Measurements from ENCODE around the gene SLC35G6. TPM values are rescaled to one million over a fixed set of nuclear protein-coding genes. Genes with fewer than 3 reads are reported as not detected.

The SLC35G6 gene
- total RNA-seq, 4 donors from 2014 or later: not detected

DNA sequence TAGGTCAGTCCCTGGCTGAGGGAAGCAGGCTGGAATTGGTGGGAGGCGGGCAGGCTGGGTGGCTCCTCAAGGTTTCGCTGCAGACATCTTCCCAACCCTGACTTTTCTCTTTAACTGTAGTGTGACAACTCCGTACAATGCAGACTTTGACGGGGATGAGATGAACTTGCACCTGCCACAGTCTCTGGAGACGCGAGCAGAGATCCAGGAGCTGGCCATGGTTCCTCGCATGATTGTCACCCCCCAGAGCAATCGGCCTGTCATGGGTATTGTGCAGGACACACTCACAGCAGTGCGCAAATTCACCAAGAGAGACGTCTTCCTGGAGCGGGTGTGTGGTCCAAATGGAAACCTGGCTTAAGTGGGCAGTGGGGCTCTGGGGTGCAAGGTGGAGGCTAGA is 17.9 kb downstream of the SLC35G6 start:
- no peak for TF ChIP-seq POLR2A (IDR thresholded peaks at IDR 0.05)
- TF ChIP-seq, protein P1, sequence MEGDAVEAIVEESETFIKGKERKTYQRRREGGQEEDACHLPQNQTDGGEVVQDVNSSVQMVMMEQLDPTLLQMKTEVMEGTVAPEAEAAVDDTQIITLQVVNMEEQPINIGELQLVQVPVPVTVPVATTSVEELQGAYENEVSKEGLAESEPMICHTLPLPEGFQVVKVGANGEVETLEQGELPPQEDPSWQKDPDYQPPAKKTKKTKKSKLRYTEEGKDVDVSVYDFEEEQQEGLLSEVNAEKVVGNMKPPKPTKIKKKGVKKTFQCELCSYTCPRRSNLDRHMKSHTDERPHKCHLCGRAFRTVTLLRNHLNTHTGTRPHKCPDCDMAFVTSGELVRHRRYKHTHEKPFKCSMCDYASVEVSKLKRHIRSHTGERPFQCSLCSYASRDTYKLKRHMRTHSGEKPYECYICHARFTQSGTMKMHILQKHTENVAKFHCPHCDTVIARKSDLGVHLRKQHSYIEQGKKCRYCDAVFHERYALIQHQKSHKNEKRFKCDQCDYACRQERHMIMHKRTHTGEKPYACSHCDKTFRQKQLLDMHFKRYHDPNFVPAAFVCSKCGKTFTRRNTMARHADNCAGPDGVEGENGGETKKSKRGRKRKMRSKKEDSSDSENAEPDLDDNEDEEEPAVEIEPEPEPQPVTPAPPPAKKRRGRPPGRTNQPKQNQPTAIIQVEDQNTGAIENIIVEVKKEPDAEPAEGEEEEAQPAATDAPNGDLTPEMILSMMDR (IDR thresholded peaks at IDR 0.05): no peak
- WGBS, 2 donors: 77% methylated on average over 7 of the region's 11 CpGs; no CpG with 5 or more reads in 1 of the 2 donors
- Histone ChIP-seq H3K4me1 (peaks cover 0 to 14% (median 0%) of the 10 kb centered on the region in 3 donors), H3K4me3 (no peak overlapping the region), H3K9me3 (no peaks in the 10 kb centered on the region), H3K36me3 (peaks cover 73 to 100% (median 80%) of the 10 kb centered on the region in 3 donors), H3K27ac (no peak overlapping the region), H3K27me3 (no peaks in the 10 kb centered on the region)
- intact Hi-C loops (cut with DNase I): no loop called here
- no peak for DNase-seq

DNA sequence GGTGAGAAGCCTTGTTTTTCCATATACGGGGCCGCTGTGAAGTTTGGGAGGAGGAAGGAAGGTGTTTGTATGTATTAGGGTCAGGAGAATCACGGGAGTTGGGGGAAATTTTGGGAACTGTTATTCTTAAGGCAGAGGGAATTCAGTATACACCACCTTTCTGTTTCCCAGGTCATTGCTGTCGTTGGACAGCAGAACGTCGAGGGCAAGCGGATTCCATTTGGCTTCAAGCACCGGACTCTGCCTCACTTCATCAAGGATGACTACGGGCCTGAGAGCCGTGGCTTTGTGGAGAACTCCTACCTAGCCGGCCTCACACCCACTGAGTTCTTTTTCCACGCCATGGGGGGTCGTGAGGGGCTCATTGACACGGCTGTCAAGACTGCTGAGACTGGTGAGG is 20.5 kb downstream of the SLC35G6 start:
- H3K4me1 ChIP-seq: peaks cover 0 to 2% (median 0%) of the 10 kb centered on the region in 3 donors
- no peak overlapping the region for H3K4me3 ChIP-seq
- peaks cover 73 to 100% (median 87%) of the 10 kb centered on the region in 3 donors for H3K36me3 ChIP-seq
- TF ChIP-seq POLR2A (IDR thresholded peaks at IDR 0.05): no peak
- TF ChIP-seq, protein P1 (IDR thresholded peaks at IDR 0.05): no peak
- no peak overlapping the region for H3K27ac ChIP-seq
- H3K27me3 ChIP-seq: no peaks in the 10 kb centered on the region
- no peak for DNase-seq
- intact Hi-C loops (cut with DNase I): no loop called here
- WGBS, 2 donors: 67 to 82% methylated on average over 4 to 11 of the region's 14 CpGs
- no peaks in the 10 kb centered on the region for H3K9me3 ChIP-seq

DNA sequence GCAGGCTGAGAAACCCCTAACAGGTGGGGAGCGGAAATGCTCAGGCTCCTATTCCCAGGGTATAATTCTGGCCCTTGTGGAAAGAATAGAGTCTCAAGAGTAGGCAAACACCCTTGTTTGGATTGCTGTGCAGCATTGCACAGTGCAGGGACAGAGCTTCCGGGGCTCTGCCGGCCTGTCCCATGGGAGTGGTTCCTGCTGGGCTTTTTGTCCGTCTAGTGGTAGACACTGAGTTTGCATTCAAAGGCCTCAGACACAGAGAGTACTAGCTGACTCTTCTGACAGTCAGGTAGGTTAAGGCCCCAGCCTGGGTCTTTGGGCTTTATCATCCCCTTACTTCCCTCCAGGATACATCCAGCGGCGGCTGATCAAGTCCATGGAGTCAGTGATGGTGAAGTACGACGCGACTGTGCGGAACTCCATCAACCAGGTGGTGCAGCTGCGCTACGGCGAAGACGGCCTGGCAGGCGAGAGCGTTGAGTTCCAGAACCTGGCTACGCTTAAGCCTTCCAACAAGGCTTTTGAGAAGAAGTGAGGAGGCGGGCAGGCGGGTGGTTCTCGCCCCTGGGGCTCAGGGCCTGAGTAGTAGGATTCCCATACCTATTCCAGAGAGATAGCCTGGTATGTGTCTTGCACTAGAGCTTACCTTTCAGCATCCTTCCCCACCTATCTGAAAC is 21.1 kb downstream of the SLC35G6 start:
- TF ChIP-seq POLR2A (IDR thresholded peaks at IDR 0.05): no peak
- TF ChIP-seq, protein P1 (IDR thresholded peaks at IDR 0.05): no peak

DNA sequence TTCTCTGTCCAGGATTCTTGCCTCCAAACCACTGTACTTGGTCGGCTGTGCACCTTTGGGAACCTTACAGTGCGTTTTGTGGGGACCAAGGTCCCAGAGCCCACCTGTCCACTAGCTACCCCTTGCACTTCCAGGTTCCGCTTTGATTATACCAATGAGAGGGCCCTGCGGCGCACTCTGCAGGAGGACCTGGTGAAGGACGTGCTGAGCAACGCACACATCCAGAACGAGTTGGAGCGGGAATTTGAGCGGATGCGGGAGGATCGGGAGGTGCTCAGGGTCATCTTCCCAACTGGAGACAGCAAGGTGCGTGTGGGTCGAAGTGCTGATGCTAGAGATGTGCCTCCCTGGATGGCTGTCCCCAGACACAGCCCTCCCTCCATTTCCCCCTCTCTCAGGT is 21.7 kb downstream of the SLC35G6 start:
- H3K4me3 ChIP-seq: no peak overlapping the region
- intact Hi-C loops (cut with DNase I): no loop called here
- no peaks in the 10 kb centered on the region for H3K9me3 ChIP-seq
- WGBS, 2 donors: 70 to 84% methylated on average over 2 to 10 of the region's 14 CpGs
- TF ChIP-seq, protein P1 (IDR thresholded peaks at IDR 0.05): peak in 1 of 6 experiments; percentile 35
- TF ChIP-seq POLR2A (IDR thresholded peaks at IDR 0.05): no peak
- H3K27ac ChIP-seq: no peak overlapping the region
- H3K4me1 ChIP-seq: no peaks in the 10 kb centered on the region
- no peak for DNase-seq
- H3K27me3 ChIP-seq: no peaks in the 10 kb centered on the region
- peaks cover 61 to 100% (median 80%) of the 10 kb centered on the region in 3 donors for H3K36me3 ChIP-seq

More for the DNA sequence above, 21.1 kb downstream of the SLC35G6 start:
- intact Hi-C loops (cut with DNase I): no loop called here
- no peak overlapping the region for H3K4me3 ChIP-seq
- no peak for DNase-seq
- no peaks in the 10 kb centered on the region for H3K9me3 ChIP-seq
- no peaks in the 10 kb centered on the region for H3K27me3 ChIP-seq
- H3K36me3 ChIP-seq: peaks cover 67 to 100% (median 86%) of the 10 kb centered on the region in 3 donors
- WGBS, 2 donors: 88 to 92% methylated on average over 8 to 16 of the region's 20 CpGs
- no peaks in the 10 kb centered on the region for H3K4me1 ChIP-seq
- H3K27ac ChIP-seq: no peak overlapping the region

DNA sequence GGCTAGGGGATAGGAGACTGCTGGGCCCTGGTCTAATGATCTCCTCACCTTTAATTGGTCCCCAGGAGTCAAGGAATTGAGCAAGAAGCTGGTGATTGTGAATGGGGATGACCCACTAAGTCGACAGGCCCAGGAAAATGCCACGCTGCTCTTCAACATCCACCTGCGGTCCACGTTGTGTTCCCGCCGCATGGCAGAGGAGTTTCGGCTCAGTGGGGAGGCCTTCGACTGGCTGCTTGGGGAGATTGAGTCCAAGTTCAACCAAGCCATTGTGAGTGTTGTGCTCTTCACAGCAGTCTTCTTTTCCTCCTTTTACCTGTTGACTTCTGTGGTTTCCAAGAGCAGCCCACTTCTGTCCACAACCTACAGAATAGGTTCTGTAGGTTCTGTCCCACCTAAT is 22.3 kb downstream of the SLC35G6 start:
- peaks cover 0 to 4% (median 0%) of the 10 kb centered on the region in 3 donors for H3K4me1 ChIP-seq
- no peaks in the 10 kb centered on the region for H3K27me3 ChIP-seq
- DNase-seq: no peak
- WGBS, 2 donors: 93% methylated on average over 8 of the region's 8 CpGs
- H3K4me3 ChIP-seq: no peak overlapping the region
- peaks cover 62 to 100% (median 79%) of the 10 kb centered on the region in 3 donors for H3K36me3 ChIP-seq
- TF ChIP-seq, protein P1 (IDR thresholded peaks at IDR 0.05): no peak
- no peak for TF ChIP-seq POLR2A (IDR thresholded peaks at IDR 0.05)
- H3K9me3 ChIP-seq: no peaks in the 10 kb centered on the region
- intact Hi-C loops (cut with DNase I): no loop called here
- H3K27ac ChIP-seq: no peak overlapping the region
